ENCODE measurements around the gene ZNF618.

Gene ZNF618

DNA sequence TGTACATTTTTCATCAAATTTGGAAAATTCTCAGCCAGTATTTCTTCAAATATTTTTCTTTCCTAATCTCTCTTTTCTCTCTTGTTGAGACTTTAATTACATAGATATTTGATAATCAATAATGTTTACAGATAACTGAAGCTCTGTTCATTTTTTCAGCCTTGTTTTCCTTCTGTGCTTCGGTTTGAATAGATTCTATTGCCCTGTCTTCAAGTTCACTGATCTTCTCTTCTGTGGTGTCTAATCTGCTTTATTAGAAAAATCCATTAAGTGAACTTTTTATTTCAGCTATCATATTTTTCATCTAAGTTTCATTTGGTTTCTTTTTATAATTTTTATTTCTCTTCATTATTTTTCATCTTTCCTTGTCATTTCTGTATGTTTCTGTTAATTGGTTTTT lies 147.9 kb downstream of the ZNF618 start:
- DNase-seq (ENCODE audit: low read depth): no peak

DNA sequence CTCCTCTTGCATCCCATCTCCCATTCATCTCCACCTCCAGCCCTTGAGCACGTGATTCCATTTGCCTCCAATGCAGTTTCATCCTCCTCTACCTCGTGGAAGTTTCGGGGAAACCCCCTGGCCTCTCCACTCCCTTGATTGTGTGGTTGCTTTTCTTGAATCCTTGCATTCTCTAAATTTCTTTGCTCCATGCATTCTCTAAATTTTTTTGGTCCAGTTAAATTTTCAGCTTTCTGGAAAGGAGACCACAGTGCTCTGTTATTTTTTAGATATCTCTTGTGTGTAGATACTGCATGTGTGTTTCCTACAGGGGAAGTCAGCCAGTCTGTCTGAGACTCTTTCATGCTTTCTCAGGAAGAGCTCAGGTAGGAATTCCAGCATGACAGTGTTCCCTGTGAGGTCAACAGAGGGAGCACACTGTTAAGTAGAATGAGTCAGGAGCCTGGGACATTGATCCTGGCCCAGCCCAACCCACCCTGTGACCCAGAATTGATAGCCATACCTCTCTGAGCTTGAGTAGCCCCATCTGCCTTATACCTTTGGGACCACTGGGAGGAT lies 149.2 kb downstream of the ZNF618 start:
- no peak for DNase-seq (ENCODE audit: low read depth)

DNA sequence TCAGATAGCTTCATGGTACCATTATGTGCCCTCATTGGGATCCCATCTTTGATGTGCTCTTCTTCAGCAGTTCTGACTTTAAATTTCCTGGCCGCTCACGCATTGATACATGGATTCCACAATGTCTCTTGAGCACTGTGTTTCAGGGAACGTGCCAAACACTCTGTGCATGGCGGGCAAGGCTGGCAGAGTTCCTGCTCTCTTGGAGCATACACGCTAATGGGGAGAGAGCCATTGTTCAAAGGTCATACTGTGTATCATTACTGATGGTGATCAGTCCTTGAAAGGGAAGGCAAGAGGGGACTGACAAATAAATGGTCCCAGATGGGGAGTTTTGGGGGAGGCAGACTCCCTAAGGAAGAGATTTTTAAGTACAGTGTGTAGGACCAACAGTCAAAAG lies 149.7 kb downstream of the ZNF618 start:
- no peak for DNase-seq (ENCODE audit: low read depth)

DNA sequence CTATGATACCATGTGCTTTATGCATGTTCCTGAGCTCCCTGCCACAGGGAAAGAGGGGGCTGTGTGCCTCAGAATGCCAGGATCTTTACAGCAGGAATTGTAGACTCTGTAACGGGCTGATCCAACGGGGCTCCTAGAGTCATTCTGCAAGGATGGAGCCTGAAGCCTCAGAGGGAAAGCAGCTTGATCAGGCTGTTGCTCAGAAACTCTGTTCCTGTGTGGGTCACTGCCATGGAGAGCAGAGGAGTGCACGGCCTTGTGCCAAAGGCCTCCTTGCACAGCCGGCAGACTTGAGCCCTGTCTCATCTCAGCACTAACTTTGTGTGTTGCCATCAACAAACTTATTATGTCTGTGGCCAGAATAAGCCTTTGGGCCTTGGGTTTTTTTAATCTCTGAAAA lies 150.2 kb downstream of the ZNF618 start:
- DNase-seq (ENCODE audit: low read depth): no peak

DNA sequence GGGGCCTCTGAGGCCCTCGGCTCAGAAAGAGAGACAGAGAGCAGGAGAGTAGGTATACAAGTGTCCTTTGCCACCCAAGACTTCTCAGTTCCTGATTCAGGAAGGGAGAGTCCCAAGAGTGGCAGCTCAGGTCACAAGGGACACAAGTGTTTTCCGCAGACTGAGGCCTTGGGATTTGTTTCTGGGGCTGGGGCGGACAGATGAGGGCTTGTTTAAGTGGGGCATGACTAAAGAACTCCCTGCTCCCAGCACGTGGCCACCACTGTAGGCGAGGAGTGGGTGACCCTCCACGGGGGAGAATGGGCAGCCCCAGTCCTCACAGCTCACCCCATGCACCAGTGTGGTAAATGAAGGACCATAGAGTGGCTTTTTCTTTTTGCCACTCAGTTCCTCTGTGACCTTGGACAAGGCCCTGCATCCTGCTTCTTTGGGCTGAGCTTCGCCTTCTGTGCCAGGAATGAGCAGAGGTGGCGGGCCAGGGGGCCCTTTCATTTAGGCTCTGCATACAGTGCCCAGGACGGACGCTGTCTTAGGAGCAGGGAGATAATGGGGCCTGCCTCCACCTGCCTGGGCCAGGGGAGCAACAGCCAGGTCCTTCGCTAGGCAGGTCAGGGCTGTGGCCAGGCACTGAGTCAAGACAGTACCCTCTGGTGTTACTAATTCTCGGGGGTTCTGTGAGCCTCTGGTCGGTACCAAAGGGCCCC lies 151.2 kb downstream of the ZNF618 start:
- DNase-seq (ENCODE audit: low read depth): no peak

DNA sequence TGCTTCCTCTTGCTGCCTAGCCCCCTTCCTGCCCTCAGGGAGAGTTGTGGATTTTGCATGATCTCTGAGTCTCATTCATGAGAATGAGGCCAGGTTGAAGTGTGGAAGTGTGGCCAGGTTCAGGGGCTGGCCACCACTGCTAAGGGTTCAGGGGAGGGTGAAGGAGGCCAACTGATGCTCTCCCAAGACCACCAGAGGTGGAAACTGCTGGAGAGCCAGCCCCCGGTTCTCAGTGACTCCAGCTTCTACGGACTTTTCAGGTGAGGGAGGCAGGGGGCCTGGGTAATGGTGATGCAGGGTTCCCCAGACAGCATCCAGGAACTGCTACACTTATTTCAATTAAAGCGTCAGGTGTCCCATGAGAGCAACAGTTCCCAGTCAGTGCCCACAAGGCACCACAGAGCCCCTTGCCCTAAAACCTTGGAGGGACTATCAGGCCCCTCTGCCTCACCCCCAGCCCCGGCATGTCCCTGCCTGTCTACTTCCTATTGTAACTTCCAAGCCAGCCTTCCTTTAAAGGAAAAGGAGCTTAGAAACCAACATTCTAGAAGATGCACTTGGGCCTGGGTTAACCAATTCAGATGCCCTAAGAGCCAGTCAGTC lies 151.9 kb downstream of the ZNF618 start:
- no peak for DNase-seq (ENCODE audit: low read depth)

DNA sequence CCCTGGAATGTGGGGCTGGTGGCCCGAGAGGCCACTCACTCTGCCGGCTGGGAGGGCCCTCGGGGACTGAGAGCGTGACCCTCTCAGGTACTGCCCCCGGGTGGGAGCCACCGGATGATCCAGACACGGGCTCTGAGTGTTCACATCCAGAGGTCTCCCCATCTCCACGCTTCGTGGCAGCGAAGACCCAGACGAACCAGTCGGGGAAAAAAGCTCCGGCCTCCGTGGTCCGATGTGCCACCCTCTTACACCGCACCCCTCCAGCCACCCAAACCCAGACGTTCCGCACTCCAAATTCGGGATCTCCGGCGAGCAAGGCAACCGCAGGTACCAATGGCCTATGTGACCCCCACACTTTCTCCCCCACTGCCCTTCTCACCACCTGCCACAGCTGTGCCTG lies 152.5 kb downstream of the ZNF618 start:
- DNase-seq (ENCODE audit: low read depth): no peak

DNA sequence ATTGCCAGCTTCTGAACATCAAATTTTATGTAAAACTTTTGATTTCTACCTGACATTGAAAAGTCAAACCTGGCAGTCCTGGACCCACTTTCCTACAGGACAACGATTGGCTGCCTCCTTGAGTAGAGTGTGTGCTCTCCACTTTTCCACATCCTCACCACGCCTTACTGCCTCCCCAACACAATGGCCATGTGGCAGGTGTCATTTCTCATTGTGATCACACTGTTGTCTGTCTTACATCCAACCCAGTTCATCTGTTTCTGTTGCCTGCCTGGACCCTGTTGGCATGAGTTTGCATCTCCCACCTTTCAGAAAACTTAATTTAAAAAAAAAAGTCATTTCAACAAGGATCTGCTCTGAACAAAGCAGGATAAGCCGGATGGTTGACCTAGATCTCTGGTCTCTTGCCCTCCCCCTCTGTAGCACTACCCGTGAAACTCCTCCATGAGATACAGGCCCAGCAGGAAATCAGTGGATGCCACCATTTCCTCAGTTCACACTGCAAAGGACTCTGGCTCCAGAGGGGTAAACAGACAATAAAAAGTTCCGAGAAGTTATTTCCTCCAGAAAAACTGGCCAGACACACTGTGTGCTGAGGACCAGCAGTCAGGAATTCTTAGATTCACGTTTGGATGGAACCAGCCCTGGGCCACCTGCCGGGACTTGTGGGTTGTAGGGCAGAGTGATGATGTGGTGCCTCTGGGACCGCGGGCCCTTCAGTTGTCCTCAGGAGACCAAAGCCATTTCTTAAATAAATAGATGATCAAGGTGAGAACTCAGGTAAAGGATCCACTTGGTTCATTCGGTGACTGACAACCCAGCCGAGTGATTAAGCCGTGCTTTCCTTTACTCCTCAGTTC lies 153.4 kb downstream of the ZNF618 start:
- no peak for DNase-seq (ENCODE audit: low read depth)

DNA sequence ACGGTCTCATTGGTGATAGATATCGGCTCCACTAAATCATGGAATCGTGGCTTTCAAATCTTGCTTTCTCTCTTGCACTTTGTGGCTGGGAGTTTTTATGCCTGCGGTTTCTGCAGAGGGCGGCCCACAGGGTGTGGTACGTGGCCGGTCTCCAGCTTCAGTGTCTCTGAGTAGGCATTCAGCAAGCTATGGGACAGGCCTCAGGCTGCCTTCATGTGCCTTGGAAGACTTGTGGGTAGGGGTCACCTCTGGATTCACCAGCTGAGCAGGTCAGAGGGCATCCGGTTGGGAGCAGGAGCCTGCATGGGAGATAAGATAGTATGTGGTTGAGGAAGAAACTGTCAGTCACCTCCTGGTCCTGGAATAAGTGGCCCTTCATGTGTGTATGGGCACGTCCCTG lies 154.3 kb downstream of the ZNF618 start:
- no peak for DNase-seq (ENCODE audit: low read depth)

DNA sequence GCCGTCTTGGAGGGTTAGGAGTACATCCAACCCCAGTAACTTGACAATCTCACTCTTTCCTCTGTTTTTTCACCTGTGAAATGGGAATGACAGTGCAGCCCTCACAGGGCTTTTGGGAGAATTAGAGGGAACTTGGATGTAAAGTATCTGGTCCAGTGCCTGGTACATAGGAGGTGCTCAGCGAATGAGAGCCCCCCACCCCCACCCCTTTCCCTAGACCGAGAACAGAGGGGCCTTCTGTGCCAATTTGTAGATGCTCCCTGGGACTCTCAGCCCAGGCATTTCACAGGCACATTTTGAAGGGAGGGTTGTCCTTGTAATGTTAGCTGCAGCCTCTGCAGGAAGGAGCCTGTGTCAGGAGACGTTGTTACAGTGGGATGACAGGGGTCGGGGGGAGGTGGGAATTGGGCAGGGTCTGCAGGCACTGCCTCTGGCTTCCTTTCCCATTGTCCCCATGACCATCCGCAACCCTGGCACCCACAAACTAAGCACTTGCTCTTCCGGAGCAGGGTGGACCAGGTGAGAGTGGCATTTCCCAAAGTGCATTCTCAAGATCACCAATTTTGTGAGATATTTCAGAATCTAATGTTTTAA lies 155.0 kb downstream of the ZNF618 start:
- DNase-seq (ENCODE audit: low read depth): no peak

DNA sequence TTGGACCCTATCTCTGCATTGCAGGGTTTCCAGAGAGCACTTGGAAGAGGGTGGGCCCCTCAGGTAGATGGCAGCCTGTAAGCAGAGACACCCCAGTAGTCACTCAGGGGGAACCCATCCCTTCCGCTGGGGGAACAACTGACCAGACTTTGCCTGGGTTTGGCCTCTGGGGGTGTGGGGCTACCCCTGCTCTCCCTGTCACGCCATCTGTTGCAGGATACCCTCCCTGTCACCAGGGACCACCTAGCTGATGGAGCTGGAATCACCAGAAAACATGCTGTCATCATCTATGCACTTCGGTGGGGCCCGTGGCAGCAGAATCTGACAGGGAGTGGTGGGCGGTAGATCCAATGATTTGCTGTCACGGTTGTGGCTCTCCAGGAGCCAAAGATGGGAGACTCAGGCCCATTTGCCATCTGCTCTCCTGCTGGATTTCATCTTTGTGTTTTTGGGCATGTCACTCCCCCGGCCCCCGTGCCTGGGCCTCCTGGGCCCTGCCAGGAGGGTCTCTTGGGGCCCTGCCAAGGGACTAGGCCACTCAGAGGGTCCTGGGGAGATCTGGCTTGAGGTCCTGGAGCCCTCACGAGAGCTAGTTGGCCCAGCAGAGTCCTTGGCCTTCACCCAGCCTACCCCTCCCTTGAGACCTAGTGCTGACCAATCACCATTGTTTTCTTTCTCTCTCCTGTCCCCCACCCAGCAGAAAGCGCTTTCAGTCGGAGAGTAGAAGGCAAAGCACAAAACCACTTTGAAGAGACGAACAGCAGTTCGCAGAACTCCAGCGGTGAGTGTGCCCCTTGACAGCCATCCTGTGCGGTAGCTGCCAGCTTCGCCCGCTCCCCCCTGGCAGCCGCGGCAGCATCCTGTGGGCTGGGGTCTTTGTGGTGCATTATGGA lies 156.1 kb downstream of the ZNF618 start:
- no peak for DNase-seq (ENCODE audit: low read depth)

DNA sequence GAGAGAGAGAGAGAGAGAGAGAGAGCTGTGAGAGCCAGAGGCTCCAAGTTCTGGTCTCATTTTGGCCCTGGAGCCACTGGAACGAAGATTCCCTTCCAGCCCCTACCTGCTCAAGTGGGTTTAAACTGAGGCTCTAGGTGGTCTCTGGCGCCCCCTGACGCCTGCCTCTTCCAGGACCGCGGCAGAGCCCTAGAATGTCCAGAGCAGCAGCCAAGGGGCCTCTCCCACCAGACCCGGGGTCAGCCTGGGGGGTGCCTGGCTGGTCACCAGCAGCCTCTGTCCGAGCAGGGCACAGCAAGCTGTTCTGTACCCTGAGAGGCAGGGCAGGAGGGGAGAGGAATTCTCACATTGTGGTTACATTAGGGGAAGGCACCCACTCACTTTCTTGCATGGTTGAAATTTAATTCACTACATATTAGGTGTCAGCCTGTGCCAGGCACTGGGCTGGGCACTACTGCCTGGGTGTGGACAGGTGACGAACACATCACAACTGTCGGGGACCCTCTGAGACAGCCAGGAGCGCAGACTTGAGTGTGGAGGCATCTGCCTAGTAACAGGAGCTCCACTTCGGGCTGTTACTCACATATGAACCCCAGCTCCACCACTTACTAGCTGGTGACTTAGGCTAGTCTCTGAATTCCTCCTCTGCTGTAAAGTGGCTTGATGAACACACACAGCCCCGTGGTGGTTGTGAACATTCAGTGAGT lies 157.4 kb downstream of the ZNF618 start:
- no peak for DNase-seq (ENCODE audit: low read depth)

DNA sequence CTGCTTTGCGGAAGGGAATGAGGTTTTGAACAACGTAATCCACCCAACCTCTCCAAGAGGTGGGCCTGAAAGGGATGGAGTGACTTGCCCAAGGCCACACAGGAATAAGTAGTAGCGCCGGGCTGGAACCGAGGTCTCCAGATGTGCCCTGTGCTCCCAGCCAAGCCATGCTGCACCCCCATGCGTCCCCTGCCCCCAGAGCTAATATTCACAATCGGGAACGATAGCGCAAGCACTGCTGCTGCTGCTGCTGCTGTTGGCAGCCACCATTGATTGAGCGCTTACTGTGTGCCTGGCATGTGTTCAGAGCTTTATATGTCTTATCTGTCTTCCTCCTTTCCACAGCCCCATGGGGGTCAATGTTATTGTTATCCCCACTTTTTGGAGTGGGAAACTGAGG lies 158.1 kb downstream of the ZNF618 start:
- DNase-seq (ENCODE audit: low read depth): no peak

DNA sequence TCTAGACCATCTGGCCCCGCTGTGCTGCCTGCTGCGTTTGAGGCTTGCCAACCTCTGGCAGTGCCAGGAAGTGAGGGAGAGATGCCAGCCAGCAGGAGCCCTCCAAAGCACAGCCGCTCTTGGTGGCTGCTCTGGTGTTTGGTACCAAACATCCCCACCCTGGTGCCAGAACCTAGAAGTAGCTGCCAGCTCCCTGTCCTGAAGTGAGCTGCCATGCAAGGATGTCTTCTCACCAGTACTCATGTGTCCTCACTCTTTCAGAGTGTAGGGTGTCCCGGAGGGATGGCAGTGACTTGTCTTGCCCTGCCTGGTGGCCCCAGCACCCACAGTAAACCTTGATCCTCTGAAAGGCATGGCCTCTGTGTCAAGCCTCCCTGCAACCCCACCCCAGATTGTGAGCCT lies 158.6 kb downstream of the ZNF618 start:
- DNase-seq (ENCODE audit: low read depth): no peak

DNA sequence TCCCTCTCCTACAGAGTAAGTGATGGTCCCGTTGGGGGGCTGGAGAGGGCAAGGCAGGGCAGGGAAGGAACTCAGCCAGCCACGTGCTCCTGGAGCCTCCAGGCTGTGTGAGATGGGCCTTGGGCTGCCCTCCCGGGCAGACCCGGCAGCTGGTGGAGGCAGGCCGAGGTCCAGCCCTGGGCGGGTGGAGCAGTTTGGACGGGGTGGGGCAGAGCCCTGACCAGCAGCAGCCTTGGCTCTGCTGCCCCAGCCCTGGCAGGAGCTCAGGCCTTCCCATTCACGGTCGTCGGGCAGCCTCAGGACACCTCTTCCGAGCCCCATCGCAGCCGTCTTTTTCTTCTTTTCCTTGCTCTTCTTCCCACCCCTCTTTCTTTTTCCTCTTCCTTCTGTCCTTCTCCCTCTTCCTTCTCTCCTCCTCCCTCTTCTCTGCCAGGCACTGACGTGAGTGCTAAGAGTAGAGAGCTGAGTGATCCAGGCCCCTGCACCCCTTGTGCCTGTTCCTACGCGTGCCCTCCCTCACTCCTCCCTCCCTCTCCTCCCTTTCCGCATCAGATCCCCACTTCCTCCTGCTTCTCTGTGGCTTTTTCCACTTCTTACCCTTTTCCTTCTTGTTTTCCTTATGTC lies 159.2 kb downstream of the ZNF618 start:
- no peak for DNase-seq (ENCODE audit: low read depth)

DNA sequence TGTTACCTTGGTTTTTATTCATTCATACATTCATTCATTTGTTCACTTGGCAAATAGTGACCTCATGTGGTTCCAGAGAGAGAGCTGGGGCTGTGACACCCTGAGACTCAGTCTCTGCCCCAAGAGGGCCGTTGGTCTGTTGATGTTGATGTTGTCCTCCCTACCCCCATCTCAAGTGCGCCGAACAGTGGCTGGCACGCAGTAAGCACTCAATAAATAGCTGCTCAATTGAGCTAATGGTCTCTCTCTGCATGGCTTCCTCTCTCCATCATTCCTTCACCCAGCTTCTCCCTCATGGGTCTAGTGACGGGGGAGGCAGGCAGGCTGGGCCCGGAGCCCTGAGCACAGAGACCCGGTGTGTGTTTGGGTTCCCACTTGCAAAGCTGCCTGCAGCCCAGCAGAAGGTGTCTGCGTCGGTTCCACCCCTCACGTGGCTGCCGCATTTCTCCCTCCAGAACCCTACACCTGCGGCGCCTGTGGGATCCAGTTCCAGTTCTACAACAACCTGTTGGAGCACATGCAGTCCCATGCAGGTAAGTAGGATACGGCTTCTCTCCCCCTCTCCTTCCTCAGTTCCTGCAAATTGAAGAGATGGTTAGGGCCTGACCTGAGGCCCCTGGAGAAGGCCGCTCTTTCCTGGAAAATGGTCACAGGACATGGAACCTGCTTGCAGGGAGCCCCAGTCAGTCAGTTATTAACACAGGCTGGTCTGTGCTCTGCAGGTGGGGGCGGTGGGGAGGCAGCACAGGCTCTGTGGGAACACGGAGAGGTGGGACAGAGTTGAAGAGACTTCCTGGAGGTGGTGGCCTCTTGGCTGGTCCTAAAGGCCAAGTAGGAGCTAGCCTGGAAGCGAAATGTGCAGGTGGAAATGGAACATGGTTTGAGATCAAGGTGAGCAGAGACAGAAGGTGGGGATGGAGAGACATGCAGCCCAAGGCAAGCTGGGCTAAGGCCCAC lies 160.0 kb downstream of the ZNF618 start:
- no peak for DNase-seq (ENCODE audit: low read depth)

DNA sequence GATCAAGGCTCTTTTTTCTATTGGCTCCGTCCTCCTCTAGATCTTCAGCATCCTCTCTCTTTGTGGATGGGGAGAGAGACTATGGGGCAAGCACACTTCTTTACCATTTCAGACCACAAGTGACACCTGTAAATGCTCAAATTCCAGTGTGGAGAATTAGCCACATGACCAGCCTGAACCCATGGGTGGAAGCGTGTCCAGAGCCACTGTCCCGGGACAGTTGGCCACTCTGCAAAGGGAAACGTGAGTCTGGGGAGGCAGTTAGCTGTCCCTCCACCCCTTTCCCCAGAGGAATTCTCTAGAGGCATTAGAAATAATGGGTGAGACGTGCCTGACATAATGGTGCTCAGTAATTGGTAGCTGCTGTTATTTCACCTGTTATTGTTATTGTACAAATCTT lies 161.1 kb downstream of the ZNF618 start:
- no peak for DNase-seq (ENCODE audit: low read depth)

DNA sequence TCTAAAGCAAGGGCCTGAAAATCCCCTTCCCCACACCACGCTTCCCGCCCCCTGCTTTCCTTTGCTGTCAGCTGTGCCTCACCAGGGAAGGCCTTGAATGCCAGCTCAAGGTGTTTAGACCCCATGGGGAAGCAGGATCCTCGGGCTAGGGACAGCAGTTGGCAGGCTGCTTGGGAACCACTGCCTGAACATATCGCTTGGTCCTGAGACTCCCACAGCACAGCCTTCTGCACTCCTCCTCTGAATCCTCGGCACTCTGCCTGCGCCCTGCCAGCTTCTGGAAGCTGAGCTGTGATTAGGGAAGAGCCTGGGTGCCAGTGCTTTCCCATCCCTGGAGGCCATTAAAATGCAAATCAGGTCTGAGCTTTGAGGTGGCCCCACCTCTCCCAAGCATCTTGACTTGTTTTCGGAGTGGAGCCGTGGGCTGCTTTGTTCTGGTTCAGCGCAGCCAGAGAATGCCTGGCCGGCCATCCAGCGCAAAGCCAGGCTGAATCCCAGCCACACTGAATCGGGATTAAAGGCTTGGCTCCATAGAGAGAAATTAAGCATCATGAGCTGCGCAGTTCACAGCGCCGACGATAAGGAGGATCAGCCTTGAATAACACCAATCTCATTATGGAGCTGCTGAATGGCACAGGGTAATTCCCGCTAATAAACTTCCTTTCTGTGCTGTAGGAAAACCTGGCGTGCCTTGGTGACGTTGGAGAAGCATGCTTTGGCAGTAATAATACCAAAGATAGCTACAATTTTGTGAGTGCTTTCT lies 162.0 kb downstream of the ZNF618 start:
- DNase-seq (ENCODE audit: low read depth): no peak

All from activated gamma-delta T cell treated with anti-CD3 and anti-CD28 coated beads, Interleukin-2, amount 50 U/mL, for 16 hours (primary cell).